Embryonic facial prominence (tissue), 1 donor: ENCODE data around the gene LRTM2.

Experiments used
- DNase-seq: peaks from one replicate; pipeline ENCODE4 v3.0.0-alpha.2; 2016; ENCODE audit errors: extremely low spot score

Gene LRTM2

GRCh38 chr12:1842183-1842904 lies 22.0 kb downstream of the LRTM2 start:
- no peak for DNase-seq

GRCh38 chr12:1842905-1843640 lies 22.7 kb downstream of the LRTM2 start:
- no peak for DNase-seq

DNA sequence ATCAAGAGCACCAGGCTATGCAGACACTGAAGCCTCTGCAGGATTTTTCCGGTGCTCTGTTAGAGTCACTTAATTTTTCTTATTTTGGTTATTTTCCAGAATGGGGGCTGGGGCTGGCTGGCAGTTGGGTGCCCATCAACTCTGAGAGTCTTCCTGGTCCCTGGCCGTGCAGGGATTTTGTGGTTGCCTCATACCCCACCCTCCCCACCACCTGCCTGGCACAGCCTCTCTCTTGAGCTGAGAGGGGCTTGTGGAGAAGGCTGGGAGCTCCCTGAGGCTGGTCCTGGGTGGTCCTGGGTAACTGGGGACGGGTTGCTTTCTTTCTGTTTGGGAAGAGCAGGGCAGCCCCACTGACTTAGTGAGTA lies 23.3 kb downstream of the LRTM2 start:
- DNase-seq, result no peak

GRCh38 chr12:1844223-1844622 lies 23.9 kb downstream of the LRTM2 start:
- DNase-seq, result no peak

- no peak for DNase-seq
These were observed 24.5 kb downstream of the LRTM2 start for GRCh38 chr12:1844661-1845409.

- no peak for DNase-seq
These were observed 25.1 kb downstream of the LRTM2 start for GRCh38 chr12:1845427-1845826.

DNA sequence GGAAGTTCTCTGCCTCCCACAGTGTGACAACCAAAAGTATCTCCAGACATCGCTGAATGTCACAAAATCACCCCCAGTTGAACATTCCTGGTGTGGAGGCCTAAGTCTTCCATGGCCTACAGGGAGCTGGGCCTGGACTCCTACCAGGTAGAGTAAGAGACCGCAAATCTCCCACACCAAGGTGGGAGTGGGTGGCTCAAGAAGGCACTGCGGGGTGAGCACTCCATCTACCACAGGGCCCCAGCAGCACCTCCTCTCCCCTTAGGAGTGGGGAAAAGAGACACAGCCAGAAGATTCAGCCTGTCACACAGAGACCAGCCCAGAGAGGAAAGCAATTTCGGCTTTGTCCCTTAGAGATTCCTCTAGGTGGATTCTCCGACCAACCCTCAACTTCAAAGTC lies 25.5 kb downstream of the LRTM2 start:
- no peak for DNase-seq

- DNase-seq, result no peak
These were observed 26.3 kb downstream of the LRTM2 start for GRCh38 chr12:1846421-1847405.

- DNase-seq, result no peak
These were observed 27.0 kb downstream of the LRTM2 start for GRCh38 chr12:1847411-1847810.

DNA sequence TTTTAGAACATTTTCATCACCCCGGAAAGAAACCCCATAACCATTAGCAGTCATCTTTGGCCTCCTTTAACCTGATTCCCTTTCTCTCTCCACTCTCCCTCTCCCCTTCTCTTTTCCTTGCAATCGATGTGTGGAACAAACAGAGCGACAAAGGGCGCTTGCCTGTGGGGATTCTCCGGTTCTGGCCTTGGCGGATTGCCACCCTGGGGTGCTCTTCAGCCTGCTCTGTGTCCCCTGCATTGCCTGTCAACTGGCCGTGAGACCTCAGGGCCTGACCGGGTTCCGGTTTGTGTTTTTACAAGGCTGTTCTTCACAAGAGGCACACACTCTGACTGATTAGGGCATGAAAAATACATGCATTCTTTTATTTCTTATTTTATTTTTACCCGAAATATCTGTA lies 27.8 kb downstream of the LRTM2 start:
- DNase-seq, result no peak

DNA sequence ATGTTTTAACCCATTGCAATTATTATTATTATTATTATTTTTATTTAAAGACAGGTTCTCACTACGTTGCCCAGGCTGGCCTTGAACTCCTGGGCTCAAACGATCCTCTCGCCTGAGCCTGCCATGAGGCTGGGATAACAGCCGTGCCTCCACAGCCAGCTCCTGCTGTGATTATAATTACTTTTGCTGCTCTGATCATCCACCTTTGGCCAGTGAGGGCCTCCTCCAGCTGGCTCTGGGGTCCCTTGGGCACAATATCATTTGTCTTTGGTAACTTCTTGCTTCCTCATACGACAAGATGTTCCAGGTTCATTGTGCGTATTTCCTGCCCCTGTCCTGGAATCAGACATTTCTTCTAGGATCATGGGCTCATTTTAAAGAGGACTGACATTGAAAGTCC lies 28.4 kb downstream of the LRTM2 start:
- DNase-seq, result no peak

DNA sequence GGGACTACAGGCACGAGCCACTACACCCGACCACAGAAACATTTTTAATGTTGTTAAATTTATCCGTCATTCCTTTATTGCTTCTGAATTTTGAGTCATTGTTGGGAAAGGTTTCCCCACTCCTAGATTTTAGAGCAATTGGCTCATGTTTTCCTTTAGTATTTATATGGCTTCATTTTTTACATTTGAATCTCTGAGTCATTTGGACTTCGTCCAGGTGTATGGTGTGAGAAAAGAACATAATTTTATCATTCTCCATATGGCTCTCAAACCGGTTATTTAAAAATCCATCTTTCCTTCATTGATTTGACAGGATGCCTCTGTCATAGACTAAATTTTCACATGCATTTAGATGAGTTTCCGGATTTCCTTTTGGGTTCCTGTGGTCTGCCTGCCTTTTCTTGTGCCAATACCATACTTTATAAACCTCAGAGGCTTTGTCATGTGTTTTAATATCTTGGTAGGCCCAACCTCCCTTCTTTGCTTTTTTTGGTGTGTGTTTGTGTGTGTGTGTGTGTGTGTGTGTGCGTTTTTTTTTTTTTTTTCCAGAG lies 30.9 kb downstream of the LRTM2 start:
- DNase-seq, result no peak

DNA sequence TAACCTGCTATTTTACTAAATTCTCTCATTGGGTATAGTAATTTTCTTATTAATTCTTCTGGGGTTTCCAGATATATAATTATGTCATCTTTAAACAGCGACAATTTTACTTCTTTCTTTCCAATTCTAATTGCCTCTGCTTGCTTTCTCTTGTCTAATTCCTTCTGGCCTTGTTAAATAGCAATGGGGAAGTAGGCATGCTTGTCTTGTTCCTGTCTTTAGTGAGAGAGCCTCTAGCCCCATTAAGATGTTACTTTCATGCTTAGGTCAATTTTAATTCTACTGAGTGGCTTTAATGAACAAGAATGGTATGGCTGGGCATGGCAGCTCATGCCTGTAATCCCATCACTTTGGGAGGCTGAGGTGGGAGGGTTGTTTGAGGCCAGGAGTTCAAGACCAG lies 31.7 kb downstream of the LRTM2 start:
- DNase-seq, result no peak

- no peak for DNase-seq
These were observed 33.4 kb downstream of the LRTM2 start for GRCh38 chr12:1853716-1854115.

DNA sequence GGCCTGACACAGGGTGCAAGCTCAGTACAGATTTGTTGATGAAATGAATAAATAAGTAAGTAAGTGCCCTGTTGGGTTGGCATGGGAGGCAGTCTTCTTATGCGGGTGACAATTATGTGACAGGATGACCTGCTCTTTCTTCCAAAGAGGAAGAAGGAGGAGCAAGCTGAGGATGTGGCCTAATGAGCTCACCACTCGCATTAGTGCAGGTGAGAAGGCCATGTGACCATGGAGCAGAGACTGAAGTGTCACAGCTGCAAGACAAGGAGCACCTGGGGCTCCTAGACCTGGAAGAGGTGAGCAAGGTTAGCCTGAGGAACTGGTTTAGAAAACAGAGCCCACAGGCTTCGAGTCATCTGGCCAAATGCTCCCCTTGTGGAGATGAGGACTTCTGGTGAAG lies 34.9 kb downstream of the LRTM2 start:
- no peak for DNase-seq

- no peak for DNase-seq
These were observed 36.7 kb downstream of the LRTM2 start for GRCh38 chr12:1857086-1857485.

- DNase-seq, result no peak
These were observed 37.5 kb downstream of the LRTM2 start for GRCh38 chr12:1857821-1858220.

GRCh38 chr12:1858456-1858855 lies 38.1 kb downstream of the LRTM2 start:
- no peak for DNase-seq

- DNase-seq, result no peak
These were observed 39.3 kb downstream of the LRTM2 start for GRCh38 chr12:1859643-1860042.

- no peak for DNase-seq
These were observed 42.6 kb downstream of the LRTM2 start for GRCh38 chr12:1862973-1863372.

- DNase-seq, result no peak
These were observed 43.5 kb downstream of the LRTM2 start for GRCh38 chr12:1863823-1864222.
